Stimulated activated CD4-positive, alpha-beta T cell treated with anti-CD3 and anti-CD28 coated beads, TNF-alpha, amount 100 ng/mL, for 4 hours (primary cell): Measurements from ENCODE around the gene MAP3K13.
"Not testable (repeated sequence)": the region's sequence is repeated elsewhere in the genome, so short reads cannot be mapped to it uniquely, and the experiment has no call there.

Source experiments
- DNase-seq, 3 experiments: peaks; one replicate each; pipeline ENCODE4 v3.0.0-alpha.2; 2020; ENCODE audit warnings: low read depth in 3 of 3

Gene MAP3K13

GRCh38 chr3:185448107-185448506, 85.2 kb downstream of the MAP3K13 start:
- DNase-seq: no peak

GRCh38 chr3:185451432-185451831, 88.5 kb downstream of the MAP3K13 start:
- DNase-seq: not testable (repeated sequence)

GRCh38 chr3:185457376-185457775, 94.4 kb downstream of the MAP3K13 start:
- DNase-seq: no peak

GRCh38 chr3:185460309-185460708, 97.4 kb downstream of the MAP3K13 start:
- DNase-seq: no peak

- DNase-seq: no peak
These were observed 97.9 kb downstream of the MAP3K13 start for GRCh38 chr3:185460719-185461350.

GRCh38 chr3:185465471-185465870, 102.5 kb downstream of the MAP3K13 start:
- DNase-seq: no peak

GRCh38 chr3:185466123-185466522, 103.2 kb downstream of the MAP3K13 start:
- DNase-seq: not testable (repeated sequence)

- DNase-seq: no peak
These were observed 106.6 kb downstream of the MAP3K13 start for GRCh38 chr3:185469542-185469941.

GRCh38 chr3:185470323-185470722, 107.4 kb downstream of the MAP3K13 start:
- DNase-seq: no peak

GRCh38 chr3:185473290-185473815, 110.4 kb downstream of the MAP3K13 start:
- DNase-seq: no peak

- DNase-seq: not testable (repeated sequence)
These were observed 112.0 kb downstream of the MAP3K13 start for GRCh38 chr3:185474922-185475321.

- DNase-seq: no peak
These were observed 114.4 kb downstream of the MAP3K13 start for GRCh38 chr3:185477316-185477715.

GRCh38 chr3:185479373-185479945, 116.5 kb downstream of the MAP3K13 start:
- no peak for DNase-seq

GRCh38 chr3:185484296-185484695, 121.4 kb downstream of the MAP3K13 start:
- no peak for DNase-seq

- DNase-seq: no peak
These were observed 123.5 kb downstream of the MAP3K13 start for GRCh38 chr3:185486394-185486793.

GRCh38 chr3:185488465-185488864, 125.5 kb downstream of the MAP3K13 start:
- no peak for DNase-seq

- DNase-seq: no peak
These were observed 126.5 kb downstream of the MAP3K13 start for GRCh38 chr3:185489462-185489861.

GRCh38 chr3:185490241-185490640, 127.3 kb downstream of the MAP3K13 start:
- DNase-seq: no peak

GRCh38 chr3:185498503-185499396, 135.8 kb downstream of the MAP3K13 start, which contains the start of gene TMEM41A:
TSS of gene TMEM41A (minus strand) at chr3:185499035. CDS start at chr3:185498961, 74 bp downstream.
- peak; percentile 81 to 91 (median 81) for DNase-seq

- DNase-seq: no peak
These were observed 140.1 kb downstream of the MAP3K13 start for GRCh38 chr3:185502987-185503386.

- no peak for DNase-seq
These were observed 140.6 kb downstream of the MAP3K13 start for GRCh38 chr3:185503521-185503920.

- DNase-seq: no peak
These were observed 141.7 kb downstream of the MAP3K13 start for GRCh38 chr3:185504636-185505035.
